IPS-18c (cell line): ENCODE results near the gene SNX32.
"Not testable (repeated sequence)": the region's sequence is repeated elsewhere in the genome, so short reads cannot be mapped to it uniquely, and the experiment has no call there.

Source experiments
- H3K4me3 ChIP-seq: 2 replicates; pipeline ENCODE4 v1.7.0; 2013; ENCODE audit warnings: low read depth, mild to moderate bottlenecking, low read length, moderate library complexity; ENCODE audit not compliant: insufficient read depth
- H3K9me3 ChIP-seq: one replicate; pipeline ENCODE4 v1.6.1; 2013; ENCODE audit warnings: mild to moderate bottlenecking, low read length, moderate library complexity; ENCODE audit not compliant: control insufficient read depth, insufficient read depth

The SNX32 gene

GRCh38 chr11:65885808-65886536 lies 52.2 kb downstream of the SNX32 start:
- Histone ChIP-seq H3K9me3 (no peaks in the 10 kb centered on the region), H3K4me3 (no peak overlapping the region)

DNA sequence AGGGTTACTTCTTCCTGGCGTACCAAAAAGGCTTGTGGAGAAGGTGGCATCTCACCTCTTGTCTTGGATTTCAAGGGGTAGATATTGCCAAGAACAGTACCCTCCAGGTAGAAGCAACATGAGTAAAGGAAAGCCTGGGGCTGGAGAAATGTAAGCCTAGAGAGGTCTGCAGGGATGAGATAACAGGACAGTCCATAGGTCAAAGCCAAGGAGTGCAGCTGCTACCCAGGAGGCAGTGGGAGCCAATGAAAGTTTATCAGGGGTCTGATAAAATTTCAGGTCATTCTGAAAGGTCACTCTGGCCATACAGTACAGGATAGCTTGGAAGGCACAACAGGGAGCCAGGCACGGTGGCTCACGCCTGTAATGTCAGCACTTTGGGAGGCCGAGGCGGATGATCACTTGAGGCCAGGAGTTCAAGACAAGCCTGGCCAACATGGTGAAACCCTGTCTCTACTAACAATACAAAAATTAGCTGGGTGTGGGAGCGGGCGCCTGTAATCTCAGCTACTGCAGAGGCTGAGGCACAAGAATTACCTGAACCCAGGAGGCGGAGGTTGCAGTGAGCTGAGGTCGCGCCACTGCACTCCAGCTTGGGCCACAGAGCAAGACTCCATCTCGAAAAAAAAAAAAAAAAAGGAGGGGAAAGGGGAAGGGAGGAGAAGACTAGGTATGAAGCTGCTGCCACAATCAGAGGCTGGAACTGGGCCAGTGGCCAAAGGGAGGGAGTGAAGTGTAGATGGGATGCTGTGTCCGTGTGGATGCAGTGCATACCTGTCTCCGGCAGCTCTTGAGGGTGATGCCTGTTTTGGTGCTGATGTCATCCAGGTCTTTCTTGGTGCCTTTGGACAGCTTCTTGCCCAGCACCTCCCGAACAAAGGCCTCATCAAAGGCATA lies 53.3 kb downstream of the SNX32 start:
- Histone ChIP-seq H3K4me3 (peak overlapping the region; percentile 94), H3K9me3 (no peaks in the 10 kb centered on the region)

- H3K4me3 ChIP-seq = peak overlapping the region; percentile 94
- no peaks in the 10 kb centered on the region for H3K9me3 ChIP-seq
These were observed 54.0 kb downstream of the SNX32 start for GRCh38 chr11:65887723-65888162.

- H3K4me3 ChIP-seq = peak within 1 kb of the TSS; percentile 94
These were observed 54.5 kb downstream of the SNX32 start, which contains the start of gene FIBP for GRCh38 chr11:65888163-65888814. TSS of gene FIBP (minus strand) at chr11:65888471. CDS start at chr11:65888418, 53 bp downstream.

GRCh38 chr11:65890324-65891218 lies 56.8 kb downstream of the SNX32 start, which contains the start of gene CCDC85B:
TSS of gene CCDC85B (plus strand) at chr11:65890673. CDS start at chr11:65890784, 111 bp downstream.
- Histone ChIP-seq H3K4me3 (peak within 1 kb of the TSS; percentile 90), H3K9me3 (no peaks in the 10 kb centered on the region)

More at GRCh38 chr11:65888163-65888814, 54.5 kb downstream of the SNX32 start, which contains the start of gene FIBP:
- H3K9me3 ChIP-seq = no peaks in the 10 kb centered on the region

DNA sequence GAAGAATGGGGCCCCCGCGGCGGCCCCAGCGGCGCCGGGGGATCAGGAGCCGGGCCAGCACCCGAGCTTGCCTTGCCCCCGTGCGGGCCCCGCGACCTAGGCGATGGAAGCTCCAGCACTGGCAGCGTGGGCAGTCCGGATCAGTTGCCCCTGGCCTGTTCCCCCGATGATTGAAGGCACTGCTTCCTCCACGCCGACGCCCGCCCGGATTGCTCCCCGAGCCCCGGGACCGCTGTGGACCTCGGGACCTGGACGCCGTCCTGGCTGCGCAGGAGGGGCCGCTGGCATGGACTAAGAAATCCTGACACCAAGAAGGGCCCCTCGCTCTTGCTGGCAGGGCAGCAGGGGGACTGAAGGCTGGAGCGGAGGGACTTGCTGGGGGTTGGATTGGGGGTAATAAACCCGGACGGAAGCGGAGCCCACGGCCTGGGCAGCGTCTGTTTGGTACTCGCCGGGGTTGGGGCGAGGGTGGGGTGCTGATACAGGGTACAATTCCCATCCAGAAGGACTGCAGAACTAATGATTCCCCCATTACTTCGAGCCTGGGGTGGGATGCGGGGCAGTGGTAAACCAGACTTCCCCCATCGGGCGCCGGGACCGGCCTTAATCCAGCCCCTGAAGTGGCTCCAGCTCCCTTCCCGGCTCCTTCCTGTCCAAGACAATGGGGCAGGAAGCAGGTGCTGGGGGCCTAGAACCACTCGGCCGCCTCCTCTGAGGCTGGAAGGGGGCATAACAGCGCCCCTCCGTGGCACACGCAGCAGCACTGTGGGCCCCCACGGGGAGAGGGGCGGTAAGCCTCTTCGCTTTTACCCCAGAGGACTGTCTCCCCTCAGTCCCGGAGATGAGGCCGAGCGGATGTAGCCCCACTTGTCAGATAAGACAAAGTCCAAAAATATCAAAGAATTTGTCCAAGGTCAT lies 57.7 kb downstream of the SNX32 start:
- Histone ChIP-seq H3K9me3 (no peaks in the 10 kb centered on the region), H3K4me3 (peak overlapping the region; percentile 90)

DNA sequence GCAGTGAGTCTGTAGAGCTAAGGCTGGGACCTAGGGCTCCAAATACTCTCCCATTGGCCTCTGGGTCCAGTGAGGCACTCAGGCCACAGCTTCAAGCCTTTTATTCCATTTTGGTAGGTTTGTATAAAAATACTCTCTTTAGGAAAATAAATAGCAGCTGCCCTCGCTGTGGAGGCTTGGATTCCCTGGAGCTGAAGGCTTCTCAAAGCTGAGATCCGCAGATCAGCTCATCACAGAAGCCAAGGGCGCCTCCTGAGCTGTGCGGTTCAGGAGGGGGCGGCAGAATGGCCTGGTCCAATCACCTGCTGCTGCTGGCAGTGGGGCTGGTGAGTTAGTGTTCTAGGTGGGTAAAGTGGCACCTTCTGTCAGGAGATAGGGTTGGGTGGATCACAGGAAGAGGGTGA lies 58.4 kb downstream of the SNX32 start:
- H3K4me3 ChIP-seq = peak overlapping the region; percentile 90; the same call in 1 of the 2 replicates
- H3K9me3 ChIP-seq = not testable (repeated sequence)

- Histone ChIP-seq H3K4me3 (no peak overlapping the region), H3K9me3 (no peaks in the 10 kb centered on the region)
These were observed 59.0 kb downstream of the SNX32 start for GRCh38 chr11:65892661-65893317.

DNA sequence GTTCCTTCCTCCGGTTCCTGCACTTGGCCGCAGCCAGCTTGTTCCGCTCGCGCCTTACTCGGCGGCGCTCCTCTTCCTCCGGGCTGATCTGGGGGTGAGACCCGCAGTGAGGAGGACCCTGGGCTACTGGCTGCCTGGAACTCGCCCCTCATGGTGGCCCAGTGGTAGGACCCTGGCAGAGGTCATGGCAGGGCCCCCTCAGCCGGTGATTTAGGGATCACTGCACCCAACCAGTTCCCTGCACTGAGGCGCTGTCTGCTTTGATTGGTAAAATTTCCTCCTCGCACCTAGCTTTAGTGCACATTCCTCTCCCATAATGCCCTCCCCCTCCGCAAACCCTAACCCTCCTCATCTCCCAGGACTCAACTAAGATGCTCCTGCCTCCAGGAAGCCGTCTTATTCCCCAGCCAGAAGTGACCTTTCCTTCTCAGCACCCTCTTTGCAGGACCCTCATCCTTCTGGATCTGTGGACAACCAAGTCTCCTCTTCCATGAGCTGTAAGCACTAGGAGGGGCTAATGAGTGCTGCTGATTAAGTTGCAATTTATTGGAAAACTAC lies 60.4 kb downstream of the SNX32 start:
- Histone ChIP-seq H3K4me3 (no peak overlapping the region), H3K9me3 (no peaks in the 10 kb centered on the region)

- Histone ChIP-seq H3K9me3 (no peaks in the 10 kb centered on the region), H3K4me3 (no peak overlapping the region)
These were observed 61.8 kb downstream of the SNX32 start for GRCh38 chr11:65895482-65895981.

- no peak overlapping the region for H3K4me3 ChIP-seq
- H3K9me3 ChIP-seq = no peaks in the 10 kb centered on the region
These were observed 62.6 kb downstream of the SNX32 start for GRCh38 chr11:65896034-65896999.

DNA sequence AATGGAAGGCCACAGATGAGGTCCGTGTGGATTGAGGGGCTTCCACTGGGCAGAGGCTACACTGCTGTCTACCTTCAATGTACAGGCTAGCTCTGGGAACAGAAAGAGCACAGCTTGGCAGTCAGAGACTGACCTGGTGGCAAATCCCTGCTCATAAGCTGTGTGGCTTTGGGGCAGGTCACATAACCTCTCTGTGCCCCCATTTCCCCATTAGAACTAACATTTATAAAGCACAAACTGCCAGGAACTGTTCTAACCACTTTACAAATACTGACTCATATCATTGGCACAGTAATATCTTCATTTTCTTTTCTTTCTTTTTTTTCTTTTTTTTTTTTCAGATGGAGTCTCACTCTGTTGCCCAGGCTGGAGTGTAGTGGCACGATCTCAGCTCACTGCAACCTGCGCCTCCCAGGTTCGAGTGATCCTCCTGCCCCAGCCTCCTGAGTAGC lies 63.3 kb downstream of the SNX32 start:
- H3K4me3 ChIP-seq = no peak overlapping the region
- H3K9me3 ChIP-seq = no peaks in the 10 kb centered on the region

DNA sequence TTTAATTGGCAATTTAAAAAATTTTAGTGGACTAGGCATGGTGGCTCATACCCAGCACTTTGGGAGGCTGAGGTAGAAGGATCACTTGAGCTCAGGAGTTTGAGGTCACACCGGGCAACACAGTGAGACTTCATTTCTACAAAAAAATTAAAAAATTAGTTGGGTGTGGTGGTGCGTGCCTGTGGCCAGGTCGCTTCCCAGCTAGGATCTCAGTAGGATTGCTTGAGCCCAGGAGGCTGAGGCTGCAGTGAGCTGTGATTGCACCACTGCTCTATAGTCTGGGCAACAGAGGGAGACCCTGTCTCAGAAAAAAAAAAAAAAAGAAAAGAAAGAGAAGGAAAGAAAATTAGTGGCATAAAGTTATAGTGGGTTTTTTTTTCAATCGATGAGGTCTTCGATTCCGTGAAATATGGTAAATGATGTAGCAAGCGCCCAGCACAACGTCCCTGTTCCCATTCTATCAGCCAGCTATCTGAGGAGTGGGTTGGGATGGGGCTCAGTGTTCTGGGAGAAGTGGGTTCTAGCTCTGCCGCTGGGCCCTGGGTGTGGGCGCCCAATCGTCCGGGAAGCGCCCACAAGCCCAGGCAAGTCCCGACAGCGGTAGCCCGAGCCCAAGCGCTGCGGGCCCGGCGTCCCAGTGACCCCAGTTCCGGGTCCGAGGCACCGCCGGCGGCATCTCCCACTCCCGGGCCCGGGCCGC lies 65.0 kb downstream of the SNX32 start:
- Histone ChIP-seq H3K4me3 (peak overlapping the region; percentile 61), H3K9me3 (no peaks in the 10 kb centered on the region)
